Fibroblast of lung (primary cell): Measurements from ENCODE around the gene TMPRSS9. TPM values are rescaled to one million over a fixed set of nuclear protein-coding genes. Genes with fewer than 3 reads are reported as not detected.

Experiments used
- DNase-seq, 2 donors: peaks; one replicate each; pipeline versions ENCODE4 v3.0.0 to v3.0.0-alpha.2; 2010; ENCODE audit warnings: low read depth in 2 of 2
- H2AFZ ChIP-seq: 2 replicates; pipeline ENCODE4 v1.5.1; 2012; ENCODE audit warnings: low read length, control low read depth, inconsistent platforms
- H3K27ac ChIP-seq: 2 replicates; pipeline ENCODE4 v1.5.1; 2011; ENCODE audit warnings: low read length, control low read depth; ENCODE audit not compliant: insufficient read depth
- H3K27me3 ChIP-seq: 2 replicates; pipeline ENCODE4 v1.5.1; 2011; ENCODE audit warnings: mild to moderate bottlenecking, low read length; ENCODE audit not compliant: control insufficient read depth, insufficient read depth
- H3K36me3 ChIP-seq: 2 replicates; pipeline ENCODE4 v1.5.1; 2011; ENCODE audit warnings: low read length; ENCODE audit not compliant: control insufficient read depth, insufficient read depth
- H3K4me1 ChIP-seq: 2 replicates; pipeline ENCODE4 v1.5.1; 2011; ENCODE audit warnings: low read length; ENCODE audit not compliant: control insufficient read depth, insufficient read depth; ENCODE audit errors: extremely low read depth
- H3K4me2 ChIP-seq: 2 replicates; pipeline ENCODE4 v1.5.1; 2011; ENCODE audit warnings: low read length, control low read depth; ENCODE audit not compliant: insufficient read depth; ENCODE audit errors: extremely low read depth
- H3K4me3 ChIP-seq, 4 experiments: fragments of 200-600 bp in 1 of 4; sonication (generic) in 1 of 4; replicated peaks in 1 of 4; 2 replicates each; pipeline ENCODE4 v1.5.1; 2011 to 2016; ENCODE audit warnings: low read length in 4 of 4, low read depth in 3 of 4, mild to moderate bottlenecking in 3 of 4, control low read depth in 2 of 4, inconsistent platforms in 1 of 4, mixed read lengths in 1 of 4; ENCODE audit not compliant: insufficient read depth in 1 of 4; ENCODE audit errors: control extremely low read depth in 1 of 4
- H3K79me2 ChIP-seq: 2 replicates; pipeline ENCODE4 v1.5.1; 2012; ENCODE audit warnings: mild to moderate bottlenecking, low read length, inconsistent platforms; ENCODE audit not compliant: control insufficient read depth, insufficient read depth
- H3K9ac ChIP-seq: 2 replicates; pipeline ENCODE4 v1.5.1; 2011; ENCODE audit warnings: mild to moderate bottlenecking, low read length, control low read depth; ENCODE audit not compliant: insufficient read depth
- H3K9me3 ChIP-seq: 2 replicates; pipeline ENCODE4 v1.5.1; 2012; ENCODE audit warnings: low read depth, low read length; ENCODE audit not compliant: control insufficient read depth, insufficient read depth
- H4K20me1 ChIP-seq: 2 replicates; pipeline ENCODE4 v1.5.1; 2011; ENCODE audit warnings: low read length; ENCODE audit not compliant: control insufficient read depth, insufficient read depth; ENCODE audit errors: extremely low read depth
- CTCF ChIP-seq, 2 donors: IDR thresholded peaks in 1 of 2; conservative IDR thresholded peaks in 1 of 2; 1 replicate in 1 of 2; 2 replicates in 1 of 2; pipeline ENCODE4 v1.5.1; 2011 to 2012; ENCODE audit warnings: low read length in 2 of 2, control low read depth in 1 of 2, inconsistent platforms in 1 of 2, low read depth in 1 of 2, mild to moderate bottlenecking in 1 of 2
- EZH2 ChIP-seq: IDR thresholded peaks from 2 replicates; pipeline ENCODE4 v1.5.1; 2012; ENCODE audit warnings: low read length, control low read depth, mild to moderate bottlenecking; ENCODE audit errors: missing control alignments
- polyA plus RNA-seq, 2 donors: library from polyadenylated mRNA; depleted of rRNA in 1 of 2; stranded (reverse) in 1 of 2; unstranded in 1 of 2; fragments of >200 nt; gene quantifications; 2 replicates each; pipeline ENCODE4 v1.2.1, GENCODE V29; 2011 to 2012; ENCODE audit warnings: missing spikeins in 1 of 2
- total RNA-seq: library from RNA; depleted of rRNA; stranded (reverse); fragments of >200 nt; gene quantifications from 2 replicates; pipeline ENCODE4 v1.2.1, GENCODE V29; 2014

The TMPRSS9 gene
- total and polyA plus RNA-seq, 2 donors (not counting 1 experiment from before 2014, with no cell fraction given), result not detected

GRCh38 chr19:2412449-2412848, 52.4 kb downstream of the TMPRSS9 start:
- no peaks in the 10 kb centered on the region for H3K9me3 ChIP-seq
- no peak for DNase-seq
- peaks cover 6% of the 10 kb centered on the region for H3K36me3 ChIP-seq
- no peak overlapping the region for H2AFZ ChIP-seq
- no peak overlapping the region for H3K27ac ChIP-seq
- H3K4me1 ChIP-seq, result no peaks in the 10 kb centered on the region
- no peak overlapping the region for H3K4me2 ChIP-seq
- no peaks in the 10 kb centered on the region for H3K27me3 ChIP-seq
- TF ChIP-seq CTCF (conservative IDR thresholded peaks at IDR 0.05 in 1 of 2, IDR thresholded peaks at IDR 0.05 in 1 of 2; ENCODE audit: low read depth in 1 of 2, low read length in 2 of 2), result no peak
- no peak for TF ChIP-seq EZH2
- no peaks in the 10 kb centered on the region for H4K20me1 ChIP-seq
- H3K4me3 ChIP-seq, result no peak overlapping the region
- H3K9ac ChIP-seq, result no peak overlapping the region
- H3K79me2 ChIP-seq, result no peaks in the 10 kb centered on the region

GRCh38 chr19:2413159-2413558, 53.1 kb downstream of the TMPRSS9 start:
- Histone ChIP-seq H4K20me1 (no peaks in the 10 kb centered on the region), H2AFZ (no peak overlapping the region), H3K4me3 (no peak overlapping the region), H3K9ac (no peak overlapping the region), H3K79me2 (no peaks in the 10 kb centered on the region), H3K27me3 (no peaks in the 10 kb centered on the region), H3K36me3 (peaks cover 7% of the 10 kb centered on the region), H3K27ac (no peak overlapping the region), H3K4me2 (no peak overlapping the region), H3K4me1 (no peaks in the 10 kb centered on the region), H3K9me3 (no peaks in the 10 kb centered on the region)
- no peak for DNase-seq
- TF ChIP-seq CTCF (conservative IDR thresholded peaks at IDR 0.05 in 1 of 2, IDR thresholded peaks at IDR 0.05 in 1 of 2; ENCODE audit: low read depth in 1 of 2, low read length in 2 of 2), result no peak
- no peak for TF ChIP-seq EZH2

GRCh38 chr19:2413629-2414028, 53.6 kb downstream of the TMPRSS9 start:
- Histone ChIP-seq H3K9ac (no peak overlapping the region), H3K9me3 (no peaks in the 10 kb centered on the region), H3K36me3 (peaks cover 7% of the 10 kb centered on the region), H3K79me2 (no peaks in the 10 kb centered on the region), H3K4me2 (no peak overlapping the region), H3K27me3 (no peaks in the 10 kb centered on the region), H4K20me1 (no peaks in the 10 kb centered on the region), H2AFZ (no peak overlapping the region), H3K27ac (no peak overlapping the region), H3K4me1 (no peaks in the 10 kb centered on the region), H3K4me3 (no peak overlapping the region)
- TF ChIP-seq CTCF (conservative IDR thresholded peaks at IDR 0.05 in 1 of 2, IDR thresholded peaks at IDR 0.05 in 1 of 2; ENCODE audit: low read depth in 1 of 2, low read length in 2 of 2) (no peak), EZH2 (no peak)
- no peak for DNase-seq
